Tibial artery (tissue), 4 donors: ENCODE measurements around the gene ACVRL1.
A peak's percentile ranks its signal among the peaks of the same experiment; 100 is the strongest.

Experiments
- DNase-seq, 2 donors: peaks; one replicate each; pipeline ENCODE4 v3.0.0-alpha.2; 2019
- H3K27ac ChIP-seq, 2 donors: fragments of 200-600 bp; sonication (generic) in 1 of 2; 1 replicate in 1 of 2; 2 replicates in 1 of 2; pipeline ENCODE4 v1.5.1; 2018 to 2019; ENCODE audit warnings: mild to moderate bottlenecking in 1 of 2
- H3K27me3 ChIP-seq, 2 donors: fragments of 200-600 bp; sonication (generic) in 1 of 2; one replicate each; pipeline versions ENCODE4 v1.5.1 to v1.6.0; 2016 to 2019
- H3K36me3 ChIP-seq, 3 donors: fragments of 200-600 bp; sonication (generic) in 2 of 3; one replicate each; pipeline ENCODE4 v1.5.1; 2016 to 2019; ENCODE audit warnings: mild to moderate bottlenecking in 2 of 3
- H3K4me1 ChIP-seq, 4 donors: fragments of 200-600 bp; sonication (generic) in 2 of 4; 1 replicate in 3 of 4; 2 replicates in 1 of 4; pipeline ENCODE4 v1.5.1; 2016 to 2019
- H3K4me3 ChIP-seq, 2 donors: fragments of 200-600 bp; sonication (generic) in 1 of 2; 1 replicate in 1 of 2; 2 replicates in 1 of 2; pipeline ENCODE4 v1.5.1; 2018 to 2019; ENCODE audit warnings: mild to moderate bottlenecking in 2 of 2
- H3K9me3 ChIP-seq, 3 donors: fragments of 200-600 bp; sonication (generic) in 1 of 3; one replicate each; pipeline ENCODE4 v1.5.1; 2016 to 2019
- CTCF ChIP-seq, 2 experiments: fragments of 200-600 bp in 1 of 2; fragments of 450-650 bp in 1 of 2; IDR thresholded peaks; one replicate each; pipeline ENCODE4 v1.5.1; 2017 to 2019; ENCODE audit warnings: antibody characterized with exemption in 2 of 2, mild to moderate bottlenecking in 1 of 2, moderate library complexity in 1 of 2
- intact Hi-C: fragments of 100-400 bp; cut with DNase I; formaldehyde crosslinking; loops from one replicate; pipeline ENCODE4 v1.15.0; 2023; ENCODE audit warnings: low total_unique reads

The ACVRL1 gene

GRCh38 chr12:51871126-51871525, 36.2 kb upstream of the ACVRL1 start:
- no peak overlapping the region for H3K27ac ChIP-seq
- no peaks in the 10 kb centered on the region for H3K36me3 ChIP-seq
- no peak for TF ChIP-seq CTCF (IDR thresholded peaks at IDR 0.05)
- H3K9me3 ChIP-seq, result no peaks in the 10 kb centered on the region
- H3K4me1 ChIP-seq, result peaks cover 7 to 13% (median 11%) of the 10 kb centered on the region in 4 donors
- intact Hi-C loops, result no loop called here
- DNase-seq, result peak in 1 of 2 donors; percentile 66
- H3K27me3 ChIP-seq, result peaks cover 0 to 63% of the 10 kb centered on the region in 2 donors
- no peak overlapping the region for H3K4me3 ChIP-seq

GRCh38 chr12:51871918-51872688, 35.2 kb upstream of the ACVRL1 start:
- no peak for DNase-seq
- no peak for TF ChIP-seq CTCF (IDR thresholded peaks at IDR 0.05)
- intact Hi-C loops, result no loop called here

GRCh38 chr12:51872689-51872981, 34.7 kb upstream of the ACVRL1 start:
- H3K27ac ChIP-seq, result no peak overlapping the region
- no peaks in the 10 kb centered on the region for H3K9me3 ChIP-seq
- H3K4me3 ChIP-seq, result no peak overlapping the region
- DNase-seq, result no peak
- peaks cover 0 to 63% of the 10 kb centered on the region in 2 donors for H3K27me3 ChIP-seq
- H3K4me1 ChIP-seq, result peaks cover 7 to 13% (median 11%) of the 10 kb centered on the region in 4 donors
- H3K36me3 ChIP-seq, result no peaks in the 10 kb centered on the region
- intact Hi-C loops, result no loop called here
- no peak for TF ChIP-seq CTCF (IDR thresholded peaks at IDR 0.05)

More at GRCh38 chr12:51871918-51872688, 35.2 kb upstream of the ACVRL1 start:
- H3K36me3 ChIP-seq, result no peaks in the 10 kb centered on the region
- H3K4me3 ChIP-seq, result no peak overlapping the region
- H3K4me1 ChIP-seq, result peaks cover 7 to 13% (median 11%) of the 10 kb centered on the region in 4 donors
- no peak overlapping the region for H3K27ac ChIP-seq
- H3K27me3 ChIP-seq, result peaks cover 0 to 63% of the 10 kb centered on the region in 2 donors
- no peaks in the 10 kb centered on the region for H3K9me3 ChIP-seq

DNA sequence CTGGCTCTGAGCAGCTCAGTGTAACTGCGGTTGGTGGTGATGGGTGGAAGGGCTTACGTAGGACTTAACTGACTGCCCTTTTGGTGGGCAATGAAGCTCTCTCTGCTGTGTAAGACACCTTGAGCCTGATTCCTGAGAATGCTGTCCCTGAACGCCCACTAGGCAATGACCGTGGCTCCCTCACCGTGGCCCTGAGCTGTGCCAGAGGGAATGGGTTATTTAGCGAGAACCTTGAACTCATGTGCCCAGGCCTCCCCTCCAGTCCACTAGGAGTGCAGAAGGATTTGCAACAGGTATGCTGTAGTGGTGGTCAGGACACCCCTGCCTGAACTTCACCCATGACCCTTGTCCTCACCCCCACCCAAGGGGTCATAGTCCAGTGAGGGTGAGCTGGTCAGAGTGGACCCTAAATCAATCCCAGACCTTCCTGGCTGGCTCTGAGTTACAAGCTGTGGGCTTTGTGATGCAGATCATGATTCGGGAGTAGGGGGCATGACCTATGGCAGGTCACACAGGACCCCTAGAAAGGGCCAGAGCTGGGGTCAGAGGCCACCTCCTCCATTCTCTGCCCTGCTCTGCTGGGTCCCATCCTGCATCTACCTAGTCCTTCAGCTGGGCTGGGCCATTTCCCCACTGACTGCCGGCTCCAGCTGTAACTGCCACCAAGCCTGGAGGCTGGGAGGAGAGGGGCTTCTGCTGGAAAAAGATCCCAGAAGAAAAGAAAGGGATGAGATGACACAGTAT, 33.9 kb upstream of the ACVRL1 start:
- intact Hi-C loops, result no loop called here
- no peak for TF ChIP-seq CTCF (IDR thresholded peaks at IDR 0.05)
- no peak overlapping the region for H3K4me3 ChIP-seq
- H3K27me3 ChIP-seq, result peaks cover 0 to 55% of the 10 kb centered on the region in 2 donors
- no peaks in the 10 kb centered on the region for H3K9me3 ChIP-seq
- H3K27ac ChIP-seq, result no peak overlapping the region
- H3K4me1 ChIP-seq, result peaks cover 7 to 12% (median 11%) of the 10 kb centered on the region in 4 donors
- DNase-seq, result no peak
- no peaks in the 10 kb centered on the region for H3K36me3 ChIP-seq

DNA sequence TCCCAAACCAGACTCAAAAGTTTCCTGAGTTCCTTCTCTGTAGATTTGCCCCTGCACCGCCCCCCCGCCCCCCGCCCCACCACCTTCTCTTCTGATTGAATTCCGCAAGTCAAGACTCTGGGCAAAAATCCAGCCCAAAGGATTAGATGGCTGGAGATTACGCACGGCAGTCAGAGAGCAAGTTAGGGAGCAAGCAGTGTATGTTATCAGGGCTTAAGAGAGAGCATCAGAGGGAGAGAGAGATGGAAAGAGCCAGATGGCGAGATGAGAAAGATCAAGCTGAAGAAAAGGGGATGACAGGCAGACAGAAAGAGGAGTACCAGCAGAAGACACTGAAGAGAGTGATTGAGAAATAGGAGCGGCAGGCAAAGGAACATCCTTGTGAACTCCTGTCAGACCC, 33.3 kb upstream of the ACVRL1 start:
- no peaks in the 10 kb centered on the region for H3K36me3 ChIP-seq
- H3K4me3 ChIP-seq, result no peak overlapping the region
- no peak for DNase-seq
- no peak overlapping the region for H3K27ac ChIP-seq
- no peak for TF ChIP-seq CTCF (IDR thresholded peaks at IDR 0.05)
- intact Hi-C loops, result no loop called here
- H3K4me1 ChIP-seq, result peaks cover 4 to 7% (median 6%) of the 10 kb centered on the region in 4 donors
- H3K27me3 ChIP-seq, result peaks cover 0 to 50% of the 10 kb centered on the region in 2 donors
- no peaks in the 10 kb centered on the region for H3K9me3 ChIP-seq
